ENCODE data around the gene HMGXB3.

HMGXB3 gene

GRCh38 chr5:150022158-150022531 lies 21.6 kb downstream of the HMGXB3 start:
- TF ChIP-seq EZH2 (optimal IDR thresholded peaks at IDR 0.05; ENCODE audit: low read depth, low read length): no peak
- TF ChIP-seq EZH2phosphoT487 (IDR thresholded peaks at IDR 0.05; ENCODE audit: low read length): no peak
- TF ChIP-seq CTCF (IDR thresholded peaks at IDR 0.05; ENCODE audit: low read length): no peak
- peak overlapping the region; percentile 67; the same call in 1 of the 2 replicates for H3K27ac ChIP-seq (ENCODE audit: low read length)
- no peaks in the 10 kb centered on the region for H3K9me3 ChIP-seq (replicated peaks; ENCODE audit: insufficient read depth, low read length)
- peak overlapping the region; percentile 33; the same call in 1 of the 2 replicates for H3K9ac ChIP-seq (ENCODE audit: low read length)
- H3F3A ChIP-seq (ENCODE audit: insufficient read depth, low read length): peaks cover 29% of the 10 kb centered on the region
- H4K20me1 ChIP-seq (ENCODE audit: insufficient read depth, low read length): no peaks in the 10 kb centered on the region
- peaks cover 41% of the 10 kb centered on the region for H3K79me2 ChIP-seq (ENCODE audit: low read length)
- no peaks in the 10 kb centered on the region for H3K27me3 ChIP-seq (replicated peaks; ENCODE audit: insufficient read depth, low read length)
- H3K36me3 ChIP-seq (replicated peaks; ENCODE audit: insufficient read depth, low read length): peaks cover 14% of the 10 kb centered on the region; the same call in 1 of the 2 replicates
- H3K4me3 ChIP-seq (ENCODE audit: low read length): no peak overlapping the region; the same call in 1 of the 2 replicates
- no peak overlapping the region for H2AFZ ChIP-seq (ENCODE audit: low read length)
- H3K4me1 ChIP-seq (ENCODE audit: low read length): peaks cover 51% of the 10 kb centered on the region
- peak overlapping the region; percentile 58 for H3K4me2 ChIP-seq (ENCODE audit: low read depth, low read length)
- peak; percentile 41 for DNase-seq
- no peaks in the 10 kb centered on the region for H3K9me2 ChIP-seq (replicated peaks; ENCODE audit: insufficient read depth, low read length)

GRCh38 chr5:150022681-150023080 lies 22.1 kb downstream of the HMGXB3 start:
- Histone ChIP-seq H3K9ac (ENCODE audit: low read length) (peak overlapping the region; percentile 33; the same call in 1 of the 2 replicates), H3K4me2 (ENCODE audit: low read depth, low read length) (peak overlapping the region; percentile 58), H3F3A (ENCODE audit: insufficient read depth, low read length) (peaks cover 29% of the 10 kb centered on the region), H3K27ac (ENCODE audit: low read length) (peak overlapping the region; percentile 67; the same call in 1 of the 2 replicates), H3K9me2 (replicated peaks; ENCODE audit: insufficient read depth, low read length) (no peaks in the 10 kb centered on the region), H4K20me1 (ENCODE audit: insufficient read depth, low read length) (no peaks in the 10 kb centered on the region), H3K4me1 (ENCODE audit: low read length) (peaks cover 51% of the 10 kb centered on the region), H3K4me3 (ENCODE audit: low read length) (no peak overlapping the region; the same call in 1 of the 2 replicates), H2AFZ (ENCODE audit: low read length) (no peak overlapping the region), H3K36me3 (replicated peaks; ENCODE audit: insufficient read depth, low read length) (peaks cover 11% of the 10 kb centered on the region; the same call in 1 of the 2 replicates), H3K79me2 (ENCODE audit: low read length) (peaks cover 36% of the 10 kb centered on the region), H3K27me3 (replicated peaks; ENCODE audit: insufficient read depth, low read length) (no peaks in the 10 kb centered on the region), H3K9me3 (replicated peaks; ENCODE audit: insufficient read depth, low read length) (no peaks in the 10 kb centered on the region)
- DNase-seq: no peak
- TF ChIP-seq CTCF (IDR thresholded peaks at IDR 0.05; ENCODE audit: low read length) (no peak), EZH2phosphoT487 (IDR thresholded peaks at IDR 0.05; ENCODE audit: low read length) (no peak), EZH2 (optimal IDR thresholded peaks at IDR 0.05; ENCODE audit: low read depth, low read length) (no peak)

- TF ChIP-seq EZH2 (optimal IDR thresholded peaks at IDR 0.05; ENCODE audit: low read depth, low read length): no peak
- no peak for TF ChIP-seq EZH2phosphoT487 (IDR thresholded peaks at IDR 0.05; ENCODE audit: low read length)
- TF ChIP-seq CTCF (IDR thresholded peaks at IDR 0.05; ENCODE audit: low read length): no peak
- DNase-seq: no peak
- H3K4me3 ChIP-seq (ENCODE audit: low read length): no peak overlapping the region
- peaks cover 11% of the 10 kb centered on the region; the same call in 1 of the 2 replicates for H3K36me3 ChIP-seq (replicated peaks; ENCODE audit: insufficient read depth, low read length)
- H3K9ac ChIP-seq (ENCODE audit: low read length): no peak overlapping the region
- no peak overlapping the region for H3K4me2 ChIP-seq (ENCODE audit: low read depth, low read length)
- H3K9me2 ChIP-seq (replicated peaks; ENCODE audit: insufficient read depth, low read length): no peaks in the 10 kb centered on the region
- no peaks in the 10 kb centered on the region for H3K9me3 ChIP-seq (replicated peaks; ENCODE audit: insufficient read depth, low read length)
- no peak overlapping the region for H2AFZ ChIP-seq (ENCODE audit: low read length)
- H4K20me1 ChIP-seq (ENCODE audit: insufficient read depth, low read length): no peaks in the 10 kb centered on the region
- H3K27me3 ChIP-seq (replicated peaks; ENCODE audit: insufficient read depth, low read length): no peaks in the 10 kb centered on the region
- H3K27ac ChIP-seq (ENCODE audit: low read length): no peak overlapping the region
- H3F3A ChIP-seq (ENCODE audit: insufficient read depth, low read length): peaks cover 29% of the 10 kb centered on the region
- peaks cover 48% of the 10 kb centered on the region for H3K4me1 ChIP-seq (ENCODE audit: low read length)
- peaks cover 32% of the 10 kb centered on the region for H3K79me2 ChIP-seq (ENCODE audit: low read length)
Measured at GRCh38 chr5:150023136-150023535, 22.6 kb downstream of the HMGXB3 start.

All from MM.1S (cell line).